ENCODE measurements around the gene DDX27.
A peak's percentile ranks its signal among the peaks of the same experiment; 100 is the strongest.
"Not testable (repeated sequence)": the region's sequence is repeated elsewhere in the genome, so short reads cannot be mapped to it uniquely, and the experiment has no call there.

Gene DDX27

GRCh38 chr20:49199729-49200293 lies 19.4 kb upstream of the DDX27 start:
- no peak for FAIRE-seq
- no peak for DNase-seq (ENCODE audit: insufficient read length, low spot score)

GRCh38 chr20:49203011-49203410 lies 16.2 kb upstream of the DDX27 start:
- no peak for FAIRE-seq

GRCh38 chr20:49203746-49204145 lies 15.5 kb upstream of the DDX27 start:
- DNase-seq (ENCODE audit: insufficient read length, low spot score) (no peak), FAIRE-seq (no peak)

More at GRCh38 chr20:49203011-49203410, 16.2 kb upstream of the DDX27 start:
- DNase-seq (ENCODE audit: insufficient read length, low spot score): no peak

DNA sequence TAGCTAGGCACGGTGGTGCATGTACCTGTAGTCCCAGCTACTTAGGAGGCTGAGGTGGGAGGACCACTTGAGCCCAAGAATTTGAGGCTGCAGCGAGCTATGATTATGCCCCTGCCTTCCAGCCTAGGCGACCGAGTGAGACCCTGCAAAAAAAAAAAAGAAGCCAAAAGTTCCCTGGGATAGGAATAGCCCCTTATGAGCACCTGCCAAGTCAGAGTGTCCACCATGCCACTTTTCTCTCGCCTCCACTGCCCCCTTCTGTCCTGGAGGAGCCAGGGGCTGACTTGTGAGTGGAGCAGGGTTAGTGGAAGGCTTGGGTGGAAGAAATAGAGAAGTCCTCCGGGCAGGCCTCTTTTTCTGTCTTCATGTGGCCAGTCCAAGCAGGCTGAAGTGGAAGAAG lies 12.1 kb upstream of the DDX27 start:
- DNase-seq (ENCODE audit: insufficient read length, low spot score) (no peak), FAIRE-seq (no peak)

GRCh38 chr20:49210101-49210756 lies 9.0 kb upstream of the DDX27 start:
- no peak for DNase-seq (ENCODE audit: insufficient read length, low spot score)
- FAIRE-seq: peak; percentile 80

DNA sequence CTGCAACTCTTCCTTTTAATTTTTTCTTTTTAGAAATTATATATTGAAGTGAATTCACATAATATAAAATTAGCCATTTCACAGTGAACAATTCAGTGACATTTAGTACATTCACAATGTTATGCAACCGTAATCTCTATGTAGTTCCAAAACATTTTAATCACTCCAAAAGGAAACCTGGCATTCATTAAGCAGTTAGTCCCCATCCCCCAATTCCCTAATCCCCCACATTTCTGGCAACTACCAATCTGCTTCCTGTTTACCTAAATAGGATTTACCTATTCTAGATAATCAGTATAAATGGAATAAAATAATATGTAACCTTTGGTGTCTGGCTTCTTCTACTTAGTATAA lies 8.5 kb upstream of the DDX27 start:
- DNase-seq (ENCODE audit: insufficient read length, low spot score): no peak
- no peak for FAIRE-seq

DNA sequence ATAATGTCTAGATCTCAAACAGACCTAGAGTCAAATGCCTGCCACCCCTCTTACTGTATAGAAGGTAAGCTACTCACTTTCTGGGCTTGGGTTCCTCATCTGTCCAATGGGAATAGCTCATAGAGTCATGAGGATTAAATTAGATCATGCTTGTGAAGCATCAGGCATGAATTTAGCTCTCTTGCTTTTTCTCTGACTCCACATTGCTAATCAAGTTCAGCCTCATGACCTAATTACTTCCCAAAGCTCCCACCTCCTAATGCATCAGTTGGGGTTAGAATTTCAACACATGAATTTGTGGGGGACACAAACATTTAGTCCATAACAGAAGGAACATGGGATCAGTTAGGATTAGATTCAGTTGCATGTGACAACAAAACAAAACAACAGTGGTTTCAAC lies 4.6 kb upstream of the DDX27 start:
- FAIRE-seq (peak; percentile 33), DNase-seq (ENCODE audit: insufficient read length, low spot score) (no peak)

DNA sequence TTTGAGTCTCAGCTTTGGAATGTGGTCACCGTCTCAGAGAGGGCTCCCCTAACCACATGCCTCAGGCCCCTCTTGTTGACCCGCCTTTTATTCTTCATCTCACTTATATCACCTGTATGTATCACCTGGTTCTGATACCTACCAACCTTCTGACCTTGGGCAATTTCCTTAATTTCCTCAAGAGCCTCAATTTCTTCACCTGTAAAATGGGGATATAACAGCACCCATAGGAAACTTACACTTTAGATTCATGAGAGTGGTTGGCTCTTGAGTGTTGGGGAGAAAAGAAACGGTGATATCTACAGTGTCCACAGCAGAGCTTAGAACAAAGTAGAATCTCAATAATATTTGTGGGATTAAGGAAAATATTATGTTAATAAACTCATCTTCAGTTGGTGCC lies 4.0 kb upstream of the DDX27 start:
- FAIRE-seq (no peak), DNase-seq (ENCODE audit: insufficient read length, low spot score) (no peak)

DNA sequence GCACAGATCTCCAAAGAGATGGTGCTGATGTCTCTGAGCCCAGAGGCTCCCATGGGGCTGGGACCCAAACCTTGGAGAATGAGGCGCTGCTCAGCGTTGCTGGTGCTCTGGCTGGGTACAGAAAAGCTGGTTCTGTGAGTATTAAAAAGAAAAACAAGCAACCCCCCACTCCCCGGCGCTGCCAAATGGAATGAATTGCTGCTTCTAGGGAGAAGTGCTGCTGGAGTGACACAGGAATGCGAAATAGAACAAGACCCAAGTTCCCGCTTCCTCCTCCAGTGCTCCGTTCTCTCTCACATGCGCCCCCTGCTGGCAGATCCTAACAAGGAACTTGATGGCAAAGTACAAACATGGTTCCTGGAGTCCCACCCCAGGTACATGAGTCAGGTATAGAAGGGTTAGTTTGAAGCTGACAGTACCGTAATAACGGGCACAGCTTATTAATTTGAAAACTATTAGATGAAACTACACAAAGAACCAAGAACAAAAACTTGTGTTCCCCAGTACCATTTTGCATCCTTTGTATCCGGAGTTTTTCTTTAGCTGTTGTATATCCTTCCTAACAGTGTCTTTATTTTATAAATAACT lies 2.1 kb upstream of the DDX27 start:
- FAIRE-seq (peak; percentile 81), DNase-seq (ENCODE audit: insufficient read length, low spot score) (peak; percentile 96)

DNA sequence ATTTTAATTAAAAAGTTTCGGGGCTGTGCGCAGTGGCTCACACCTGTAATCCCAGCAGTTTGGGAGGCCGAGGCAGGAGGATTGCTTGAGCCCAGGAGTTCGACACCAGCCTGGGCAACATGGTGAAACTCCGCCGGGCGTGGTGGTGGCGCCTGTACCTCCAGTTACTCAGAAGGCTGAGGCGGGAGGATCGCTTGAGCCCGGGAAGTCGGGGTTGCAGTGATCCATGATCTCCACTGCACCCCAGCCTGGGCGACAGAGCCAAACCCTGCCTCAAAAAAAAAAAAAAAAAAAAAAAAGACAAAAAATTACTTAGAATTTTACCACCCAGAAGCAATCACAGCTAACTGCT lies 501 bp upstream of the DDX27 start:
- FAIRE-seq; DNase-seq (ENCODE audit: insufficient read length, low spot score): not testable (repeated sequence)

GRCh38 chr20:49219924-49220831 lies 962 bp downstream of the DDX27 start:
- DNase-seq (ENCODE audit: insufficient read length, low spot score): no peak
- FAIRE-seq: peak; percentile 44

DNA sequence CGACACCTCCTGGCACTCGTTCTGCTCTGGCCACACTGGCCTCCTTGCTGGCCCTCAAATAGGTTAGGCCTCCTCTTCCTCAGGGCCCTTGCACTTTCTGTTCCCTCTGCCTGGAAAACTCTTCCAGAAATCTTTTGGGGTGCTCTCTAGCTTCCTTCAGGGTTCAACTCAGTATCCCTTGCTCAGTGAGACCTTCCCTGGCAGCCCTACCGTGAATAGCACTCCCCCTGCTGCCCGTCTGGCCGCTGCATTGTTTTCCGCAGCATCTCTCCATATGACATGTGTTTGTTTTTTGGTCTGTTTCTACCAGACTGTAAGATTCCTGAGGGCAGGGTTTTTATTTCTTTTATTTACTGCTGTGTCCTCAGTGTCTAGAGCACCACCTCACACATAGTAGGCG lies 6.7 kb downstream of the DDX27 start:
- FAIRE-seq (peak; percentile 42), DNase-seq (ENCODE audit: insufficient read length, low spot score) (no peak)

GRCh38 chr20:49228676-49229075 lies 9.5 kb downstream of the DDX27 start:
- FAIRE-seq (peak; percentile 66), DNase-seq (ENCODE audit: insufficient read length, low spot score) (no peak)

GRCh38 chr20:49229381-49229780 lies 10.2 kb downstream of the DDX27 start:
- FAIRE-seq: peak; percentile 51
- no peak for DNase-seq (ENCODE audit: insufficient read length, low spot score)

- DNase-seq (ENCODE audit: insufficient read length, low spot score) (no peak), FAIRE-seq (no peak)
These were observed 10.8 kb downstream of the DDX27 start for GRCh38 chr20:49230021-49230420.

GRCh38 chr20:49230561-49231133 lies 11.4 kb downstream of the DDX27 start:
- peak; percentile 54 for DNase-seq (ENCODE audit: insufficient read length, low spot score)
- peak; percentile 91 for FAIRE-seq

DNA sequence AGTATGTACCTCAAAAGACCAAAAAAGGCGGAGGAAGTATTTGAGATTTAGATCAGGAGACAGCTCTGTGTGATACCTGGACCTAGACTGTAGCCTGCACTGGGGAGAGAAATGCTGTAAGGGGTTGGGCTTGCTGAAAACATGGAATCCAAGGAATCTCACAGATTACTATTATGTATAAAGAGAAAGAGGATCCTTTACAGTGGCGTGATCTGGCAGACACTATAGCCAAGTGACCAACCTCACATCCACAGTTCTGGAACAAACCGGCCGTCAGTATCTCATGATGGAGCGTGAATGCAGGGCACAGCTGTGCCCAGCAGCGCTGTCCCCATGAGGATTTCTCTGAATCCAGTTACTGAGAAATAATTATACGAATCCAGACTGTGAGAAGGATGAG lies 12.3 kb downstream of the DDX27 start:
- DNase-seq (ENCODE audit: insufficient read length, low spot score) (no peak), FAIRE-seq (no peak)

DNA sequence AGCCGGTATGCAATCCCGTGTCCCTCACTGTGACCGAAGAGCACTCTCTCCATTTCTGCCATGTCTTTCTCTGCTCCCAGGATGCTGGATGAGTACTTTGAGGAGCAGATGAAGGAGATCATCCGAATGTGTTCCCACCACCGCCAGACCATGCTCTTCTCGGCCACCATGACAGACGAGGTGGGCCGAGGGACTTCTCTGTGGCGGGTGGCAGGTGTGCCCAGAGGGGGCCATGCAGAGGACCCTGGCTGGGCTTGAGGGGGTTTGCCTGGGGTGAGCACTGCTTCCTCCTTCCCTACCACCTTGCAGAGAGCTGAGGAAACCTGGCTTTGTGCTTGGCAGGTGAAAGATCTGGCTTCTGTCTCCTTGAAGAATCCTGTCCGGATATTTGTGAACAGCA lies 14.0 kb downstream of the DDX27 start:
- DNase-seq (ENCODE audit: insufficient read length, low spot score) (no peak), FAIRE-seq (no peak)

GRCh38 chr20:49234831-49235230 lies 15.6 kb downstream of the DDX27 start:
- FAIRE-seq: peak; percentile 33
- no peak for DNase-seq (ENCODE audit: insufficient read length, low spot score)

DNA sequence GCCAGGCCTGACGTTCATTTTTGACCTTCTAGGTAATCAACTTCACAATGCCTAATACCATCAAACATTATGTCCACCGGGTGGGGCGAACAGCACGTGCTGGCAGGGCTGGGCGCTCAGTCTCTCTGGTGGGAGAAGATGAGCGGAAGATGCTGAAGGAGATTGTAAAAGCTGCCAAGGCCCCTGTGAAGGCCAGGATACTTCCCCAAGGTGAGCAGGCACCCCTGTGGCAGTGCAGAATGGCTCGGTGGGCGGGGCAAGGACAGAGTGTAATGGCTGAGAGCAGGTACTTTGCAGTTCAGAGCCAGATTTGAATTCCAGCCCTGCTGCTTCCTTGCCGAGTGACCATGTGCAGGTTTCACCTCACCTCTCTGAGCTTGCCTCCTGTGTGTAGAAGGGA lies 17.1 kb downstream of the DDX27 start:
- DNase-seq (ENCODE audit: insufficient read length, low spot score) (no peak), FAIRE-seq (peak; percentile 67)

GRCh38 chr20:49237531-49237930 lies 18.3 kb downstream of the DDX27 start:
- DNase-seq (ENCODE audit: insufficient read length, low spot score) (no peak), FAIRE-seq (peak; percentile 16)

All from HTR-8/SVneo (cell line).